SK-N-SH (cell line): ENCODE results near the gene SESN1. TPM values are rescaled to one million over a fixed set of nuclear protein-coding genes. Genes with fewer than 3 reads are reported as not detected.

Experiments
- CTCF ChIA-PET: fragments of 300-600, 350-600 bp; formaldehyde crosslinking; extraction: SDS; loops from one replicate; lab custom pipeline; 2021; lab: Yijun Ruan, JAX
- POLR2A ChIA-PET: fragments of 350-600 bp; sonication (Branson Sonifier 250); formaldehyde crosslinking; extraction: SDS; loops from one replicate; lab custom pipeline; 2020; ENCODE audit warnings: antibody characterized with exemption, inconsistent platforms; lab: Yijun Ruan, JAX
- DNase-seq: peaks from one replicate; pipeline ENCODE4 v3.0.0; 2012
- H2AFZ ChIP-seq: fragments of 200-600 bp; sonication (generic); 2 replicates; pipeline ENCODE4 v1.8.1; 2016; ENCODE audit warnings: antibody characterized with exemption, mild to moderate bottlenecking, low read depth
- H3F3A ChIP-seq: fragments of 200-600 bp; sonication (generic); replicated peaks from 2 replicates; pipeline ENCODE3; 2016; ENCODE audit warnings: antibody characterized with exemption, mild to moderate bottlenecking; ENCODE audit not compliant: insufficient read depth
- H3K27ac ChIP-seq, 2 experiments: fragments of 200-500 bp in 1 of 2; fragments of 200-600 bp in 1 of 2; sonication (Bioruptor generic) in 1 of 2; sonication (generic), shearing (Covaris generic) in 1 of 2; 2 replicates each; pipeline versions ENCODE4 v1.5.1 to v1.6.1; 2014 to 2016; ENCODE audit warnings: low read depth in 2 of 2, inconsistent platforms in 1 of 2, low read length in 1 of 2, mild to moderate bottlenecking in 1 of 2, mixed read lengths in 1 of 2
- H3K27me3 ChIP-seq: fragments of 200-600 bp; sonication (generic), shearing (Covaris generic); 2 replicates; pipeline ENCODE4 v1.6.1; 2016; ENCODE audit warnings: mixed run types; ENCODE audit not compliant: insufficient read depth
- H3K36me3 ChIP-seq, 2 experiments: fragments of 200-500 bp in 1 of 2; fragments of 200-600 bp in 1 of 2; sonication (Bioruptor generic) in 1 of 2; sonication (generic) in 1 of 2; replicated peaks in 1 of 2; 2 replicates each; pipeline versions ENCODE3 to v1.5.1; 2014 to 2016; ENCODE audit warnings: low read length in 1 of 2, mild to moderate bottlenecking in 1 of 2; ENCODE audit not compliant: insufficient read depth in 2 of 2, control insufficient read depth in 1 of 2
- H3K4me1 ChIP-seq, 2 experiments: fragments of 200-500 bp in 1 of 2; fragments of 200-600 bp in 1 of 2; sonication (Bioruptor generic) in 1 of 2; sonication (generic), shearing (Covaris generic) in 1 of 2; 2 replicates each; pipeline versions ENCODE4 v1.5.1 to v1.6.1; 2014 to 2016; ENCODE audit warnings: low read depth in 1 of 2, low read length in 1 of 2, mixed run types in 1 of 2; ENCODE audit not compliant: insufficient read depth in 2 of 2, control insufficient read depth in 1 of 2
- H3K4me2 ChIP-seq: fragments of 200-600 bp; sonication (generic), shearing (Covaris generic); 2 replicates; pipeline ENCODE4 v1.6.1; 2017; ENCODE audit warnings: mixed run types
- H3K4me3 ChIP-seq, 2 experiments: fragments of 200-500 bp in 1 of 2; fragments of 200-600 bp in 1 of 2; sonication (Bioruptor generic) in 1 of 2; sonication (generic), shearing (Covaris generic) in 1 of 2; 2 replicates each; pipeline versions ENCODE4 v1.5.1 to v1.8.1; 2014 to 2016; ENCODE audit warnings: low read depth in 2 of 2, inconsistent platforms in 1 of 2, low read length in 1 of 2, mild to moderate bottlenecking in 1 of 2, mixed read lengths in 1 of 2, moderate library complexity in 1 of 2
- H3K79me2 ChIP-seq: fragments of 200-600 bp; sonication (generic); 2 replicates; pipeline ENCODE4 v1.8.1; 2017; ENCODE audit warnings: mild to moderate bottlenecking; ENCODE audit not compliant: insufficient read depth
- H3K9ac ChIP-seq: fragments of 200-600 bp; sonication (generic); 2 replicates; pipeline ENCODE4 v1.6.1; 2017; ENCODE audit warnings: mixed run types
- H3K9me2 ChIP-seq: fragments of 200-600 bp; sonication (generic); 2 replicates; pipeline ENCODE4 v1.6.1; 2017; ENCODE audit warnings: mixed run types
- H3K9me3 ChIP-seq: fragments of 200-600 bp; sonication (generic); 2 replicates; pipeline ENCODE4 v1.6.1; 2017; ENCODE audit warnings: mixed run types, mild to moderate bottlenecking, moderate library complexity
- H4K20me1 ChIP-seq: fragments of 200-600 bp; sonication (generic); 2 replicates; pipeline ENCODE4 v1.6.1; 2017; ENCODE audit warnings: mild to moderate bottlenecking, mixed run types; ENCODE audit not compliant: insufficient read depth
- CHD2 ChIP-seq: fragments of 150-350 bp; IDR thresholded peaks from 2 replicates; pipeline ENCODE4 v1.6.1; 2018; ENCODE audit warnings: low read length; ENCODE audit not compliant: partially characterized antibody
- ELF1 ChIP-seq: IDR thresholded peaks from 2 replicates; pipeline ENCODE4 v1.4.0; 2012
- EP300 ChIP-seq, 2 experiments: IDR thresholded peaks; 2 replicates each; pipeline versions ENCODE4 v1.4.0 to v1.6.1; 2012; ENCODE audit warnings: borderline replicate concordance in 1 of 2, low read depth in 1 of 2, low read length in 1 of 2
- FOXJ3 ChIP-seq: sonication (generic); formaldehyde crosslinking; IDR thresholded peaks from 2 replicates; pipeline ENCODE4 v1.5.1; 2020; ENCODE audit warnings: mild to moderate bottlenecking, missing genetic modification reagents
- GATA2 ChIP-seq: sonication (generic); formaldehyde crosslinking; IDR thresholded peaks from 2 replicates; pipeline ENCODE4 v1.5.0; 2020; ENCODE audit warnings: mild to moderate bottlenecking, missing genetic modification reagents
- IRF3 ChIP-seq: fragments of 150-350 bp; IDR thresholded peaks from 2 replicates; pipeline ENCODE4 v1.6.1; 2016; ENCODE audit warnings: mild to moderate bottlenecking, low read depth, low read length
- MEF2A ChIP-seq: IDR thresholded peaks from 2 replicates; pipeline ENCODE4 v1.4.0; 2012; ENCODE audit warnings: low read depth, borderline replicate concordance
- NFIC ChIP-seq: IDR thresholded peaks from 2 replicates; pipeline ENCODE4 v1.4.0; 2012; ENCODE audit warnings: borderline replicate concordance
- POLR2AphosphoS5 ChIP-seq: IDR thresholded peaks from 2 replicates; pipeline ENCODE4 v1.6.1; 2012; ENCODE audit warnings: low read depth, low read length
- RCOR1 ChIP-seq: fragments of 150-350 bp; IDR thresholded peaks from 2 replicates; pipeline ENCODE4 v1.6.1; 2017; ENCODE audit warnings: antibody characterized with exemption, low read length
- REST ChIP-seq: IDR thresholded peaks from 2 replicates; pipeline ENCODE4 v1.6.1; 2012; ENCODE audit warnings: mild to moderate bottlenecking, low read depth, low read length, moderate library complexity
- RFX5 ChIP-seq: IDR thresholded peaks from 2 replicates; pipeline ENCODE4 v1.6.1; 2012; ENCODE audit warnings: mild to moderate bottlenecking, improper control_type of control experiment, low read length
- SIN3A ChIP-seq: IDR thresholded peaks from 2 replicates; pipeline ENCODE4 v1.6.1; 2012; ENCODE audit warnings: low read depth, mild to moderate bottlenecking, low read length, moderate library complexity, borderline replicate concordance
- SMC3 ChIP-seq: IDR thresholded peaks from 2 replicates; pipeline ENCODE4 v1.6.1; 2012; ENCODE audit warnings: low read depth, low read length, improper control_type of control experiment
- TAF1 ChIP-seq: IDR thresholded peaks from 2 replicates; pipeline ENCODE4 v1.6.1; 2012; ENCODE audit warnings: low read depth, mild to moderate bottlenecking, low read length, moderate library complexity, borderline replicate concordance
- TCF12 ChIP-seq: IDR thresholded peaks from 2 replicates; pipeline ENCODE4 v1.4.0; 2012
- USF2 ChIP-seq: fragments of 150-350 bp; IDR thresholded peaks from 2 replicates; pipeline ENCODE4 v1.6.1; 2017; ENCODE audit warnings: antibody characterized with exemption, low read length, low read depth, borderline replicate concordance
- YY1 ChIP-seq: IDR thresholded peaks from 2 replicates; pipeline ENCODE4 v1.4.0; 2012; ENCODE audit warnings: low read depth, mild to moderate bottlenecking
- WGBS: methylation state at CpG from one replicate; pipeline ENCODE4 v1.1.6; 2017; ENCODE audit warnings: low lambda C conversion rate; 5-methylcytosine and 5-hydroxymethylcytosine counted together
- polyA plus RNA-seq, 3 experiments: library from polyadenylated mRNA; depleted of rRNA; stranded (reverse); fragments of >200 nt; gene quantifications; 2 replicates each; pipeline ENCODE4 v1.2.3, GENCODE V29; 2012

SESN1 gene
- polyA plus RNA-seq, 1 of the 3 experiments (the other 2 are of a cell fraction): 13.1 TPM

- no peak overlapping the region for H3K9ac ChIP-seq
- no peaks in the 10 kb centered on the region for H3K79me2 ChIP-seq
- H3K4me1 ChIP-seq: peaks cover 0 to 8% of the 10 kb centered on the region in 2 experiments; a peak in 1 of 4 replicates
- no peak overlapping the region for H3K4me2 ChIP-seq
- no peak for TF ChIP-seq POLR2AphosphoS5
- TF ChIP-seq RFX5: no peak
- no peak for TF ChIP-seq NFIC
- no peak for TF ChIP-seq SIN3A
- no peak for TF ChIP-seq RCOR1
- TF ChIP-seq CHD2: no peak
- no peak for TF ChIP-seq EP300 (IDR thresholded peaks at IDR 0.05; ENCODE audit: borderline replicate concordance in 1 of 2, low read depth in 1 of 2, low read length in 1 of 2)
- ChIA-PET CTCF (interaction anchor here (0.7 to 1.2 kb wide), 3 partner anchors 8 to 74 kb away, joined by 3 read pairs; no protein-coding TSS in a partner anchor), POLR2A (no interaction called here)
- no peak overlapping the region for H2AFZ ChIP-seq
- H3K4me3 ChIP-seq: no peak overlapping the region
- no peaks in the 10 kb centered on the region for H4K20me1 ChIP-seq
- H3K9me2 ChIP-seq: no peaks in the 10 kb centered on the region
- H3F3A ChIP-seq: no peaks in the 10 kb centered on the region
- H3K9me3 ChIP-seq: no peaks in the 10 kb centered on the region
- DNase-seq: peak; percentile 47
- 72% methylated on average over 12 of the region's 12 CpGs for WGBS
- H3K27me3 ChIP-seq: no peaks in the 10 kb centered on the region
- H3K27ac ChIP-seq: peak overlapping the region in 1 of 2 experiments; percentile 36; a peak in 2 of 4 replicates
- H3K36me3 ChIP-seq: no peaks in the 10 kb centered on the region
These were observed 127.5 kb downstream of the SESN1 start for GRCh38 chr6:108966855-108967755.

- H3K9ac ChIP-seq: no peak overlapping the region
- no peak overlapping the region for H3K4me3 ChIP-seq
- WGBS: 90% methylated on average over 5 of the region's 5 CpGs
- H3K9me3 ChIP-seq: no peaks in the 10 kb centered on the region
- H2AFZ ChIP-seq: no peak overlapping the region
- no peaks in the 10 kb centered on the region for H3K79me2 ChIP-seq
- H3F3A ChIP-seq: no peaks in the 10 kb centered on the region
- H3K9me2 ChIP-seq: no peaks in the 10 kb centered on the region
- H3K36me3 ChIP-seq: no peaks in the 10 kb centered on the region
- no peak for DNase-seq
- H3K27ac ChIP-seq: peak overlapping the region in 1 of 2 experiments; percentile 36; a peak in 2 of 4 replicates
- CTCF ChIA-PET: interaction anchor here (0.7 to 0.8 kb wide), 2 partner anchors 9 to 73 kb away, joined by 3 read pairs; no protein-coding TSS in a partner anchor
- no peaks in the 10 kb centered on the region for H4K20me1 ChIP-seq
- no peak overlapping the region for H3K4me2 ChIP-seq
- no peaks in the 10 kb centered on the region for H3K27me3 ChIP-seq
- POLR2A ChIA-PET: no interaction called here
- H3K4me1 ChIP-seq: peaks cover 0 to 8% of the 10 kb centered on the region in 2 experiments; a peak in 1 of 4 replicates
- TF ChIP-seq YY1 (no peak), USF2 (no peak), MEF2A (no peak), TAF1 (no peak), FOXJ3 (CRISPR knock-in tag) (no peak), TCF12 (no peak), GATA2 (CRISPR knock-in tag) (no peak), RCOR1 (no peak), IRF3 (no peak), ELF1 (no peak), EP300 (IDR thresholded peaks at IDR 0.05; ENCODE audit: borderline replicate concordance in 1 of 2, low read depth in 1 of 2, low read length in 1 of 2) (no peak), CHD2 (no peak), RFX5 (no peak), SMC3 (no peak), REST (no peak)
These were observed 128.4 kb downstream of the SESN1 start for GRCh38 chr6:108966251-108966650.
